HUES6 (cell line): ENCODE results near the gene C10orf120.

Experiments used
- H3K27ac ChIP-seq: 2 replicates; pipeline ENCODE4 v1.7.0; 2013; ENCODE audit warnings: low read depth, mild to moderate bottlenecking, low read length, inconsistent platforms
- H3K27me3 ChIP-seq: 2 replicates; pipeline ENCODE4 v1.6.1; 2013; ENCODE audit warnings: low read length; ENCODE audit not compliant: control insufficient read depth, insufficient read depth
- H3K36me3 ChIP-seq: 2 replicates; pipeline ENCODE4 v1.6.1; 2013; ENCODE audit warnings: low read length; ENCODE audit not compliant: control insufficient read depth, insufficient read depth
- H3K4me1 ChIP-seq: 2 replicates; pipeline ENCODE4 v1.6.1; 2013; ENCODE audit warnings: low read length; ENCODE audit not compliant: control insufficient read depth, insufficient read depth
- H3K4me3 ChIP-seq: 2 replicates; pipeline ENCODE4 v1.5.1; 2013; ENCODE audit warnings: low read depth, low read length
- H3K9ac ChIP-seq: one replicate; pipeline ENCODE4 v1.6.1; 2013; ENCODE audit warnings: mild to moderate bottlenecking, low read length
- H3K9me3 ChIP-seq: 2 replicates; pipeline ENCODE4 v1.6.1; 2013; ENCODE audit warnings: low read depth, low read length; ENCODE audit not compliant: control insufficient read depth, insufficient read depth

The C10orf120 gene

GRCh38 chr10:122674781-122675180 lies 24.9 kb downstream of the C10orf120 start:
- Histone ChIP-seq H3K4me1 (no peaks in the 10 kb centered on the region), H3K9ac (no peak overlapping the region), H3K36me3 (no peaks in the 10 kb centered on the region), H3K27ac (no peak overlapping the region), H3K4me3 (no peak overlapping the region), H3K9me3 (no peaks in the 10 kb centered on the region; the same call in 1 of the 2 replicates), H3K27me3 (peaks cover 14% of the 10 kb centered on the region)

DNA sequence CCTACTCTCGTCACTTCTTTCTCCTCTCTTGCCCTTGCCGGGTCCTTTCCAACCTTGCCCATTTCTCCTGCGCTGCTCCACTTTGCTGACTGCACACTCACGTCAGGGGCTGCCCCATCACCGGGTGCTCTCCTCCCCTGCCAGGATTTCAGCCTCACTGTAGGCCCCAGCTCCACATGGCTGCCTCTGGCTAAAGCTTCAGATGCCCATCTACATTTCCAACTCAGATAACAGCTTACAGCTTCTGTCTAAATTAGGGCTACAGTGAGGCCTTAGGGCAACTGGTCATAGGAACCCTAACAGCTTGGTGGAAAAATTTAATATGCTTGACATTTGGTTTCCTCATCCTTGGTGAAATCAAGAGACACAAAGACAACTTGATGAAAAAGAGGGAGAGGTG lies 25.9 kb downstream of the C10orf120 start:
- Histone ChIP-seq H3K4me1 (no peaks in the 10 kb centered on the region), H3K27me3 (peaks cover 10% of the 10 kb centered on the region), H3K9me3 (no peaks in the 10 kb centered on the region), H3K9ac (no peak overlapping the region), H3K36me3 (no peaks in the 10 kb centered on the region), H3K27ac (no peak overlapping the region), H3K4me3 (no peak overlapping the region)

GRCh38 chr10:122673269-122673668 lies 26.4 kb downstream of the C10orf120 start:
- Histone ChIP-seq H3K36me3 (no peaks in the 10 kb centered on the region), H3K27me3 (peaks cover 6% of the 10 kb centered on the region), H3K9ac (no peak overlapping the region), H3K4me1 (no peaks in the 10 kb centered on the region), H3K9me3 (no peaks in the 10 kb centered on the region), H3K27ac (no peak overlapping the region), H3K4me3 (no peak overlapping the region)

DNA sequence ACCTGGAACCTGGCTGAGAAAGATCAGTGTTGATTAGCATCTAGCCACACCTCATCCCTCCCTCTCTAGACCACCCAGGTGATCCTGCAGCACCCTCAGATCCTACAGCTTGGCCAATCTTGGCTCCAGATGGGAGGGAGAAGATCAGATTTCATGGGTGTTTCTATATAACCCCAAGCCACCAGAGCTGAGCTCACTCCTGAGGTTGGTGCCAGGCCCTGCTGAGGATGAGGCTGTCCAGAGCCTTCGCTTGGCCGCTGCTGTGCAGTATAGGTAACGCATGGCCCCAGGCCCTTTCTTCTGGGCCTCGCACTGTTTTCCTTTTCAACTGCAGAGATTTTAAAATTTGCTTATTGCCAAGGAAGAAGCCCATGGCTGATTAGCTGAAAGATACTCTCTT lies 27.0 kb downstream of the C10orf120 start:
- Histone ChIP-seq H3K27me3 (peaks cover 3% of the 10 kb centered on the region), H3K27ac (no peak overlapping the region)

DNA sequence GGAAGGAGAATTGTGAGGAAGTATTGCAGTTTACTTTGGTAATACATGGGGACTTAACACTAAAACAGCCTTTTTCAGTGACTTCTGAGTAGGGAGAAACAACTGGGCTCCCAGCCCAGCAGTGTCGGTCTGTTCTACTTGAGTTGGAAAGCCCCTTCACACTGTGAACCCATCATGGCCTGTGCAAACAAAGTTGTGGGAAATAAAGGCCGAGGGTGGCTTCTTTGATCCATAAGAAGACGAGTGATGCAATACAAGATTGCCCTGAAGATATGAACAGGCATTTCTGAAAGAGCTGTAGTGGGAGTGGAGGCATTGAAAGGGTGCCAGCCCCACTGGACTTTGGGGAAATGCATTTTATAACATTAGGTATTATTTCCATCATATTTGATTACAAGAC lies 28.3 kb downstream of the C10orf120 start:
- no peaks in the 10 kb centered on the region; the same call in 1 of the 2 replicates for H3K27me3 ChIP-seq
- H3K4me1 ChIP-seq: no peaks in the 10 kb centered on the region
- no peaks in the 10 kb centered on the region for H3K36me3 ChIP-seq
- no peak overlapping the region for H3K27ac ChIP-seq
- no peak overlapping the region for H3K9ac ChIP-seq
- no peak overlapping the region for H3K4me3 ChIP-seq
- H3K9me3 ChIP-seq: no peaks in the 10 kb centered on the region

More for the DNA sequence above, 27.0 kb downstream of the C10orf120 start:
- H3K4me1 ChIP-seq: no peaks in the 10 kb centered on the region
- H3K9me3 ChIP-seq: no peaks in the 10 kb centered on the region
- no peak overlapping the region for H3K9ac ChIP-seq
- no peaks in the 10 kb centered on the region for H3K36me3 ChIP-seq
- H3K4me3 ChIP-seq: no peak overlapping the region

DNA sequence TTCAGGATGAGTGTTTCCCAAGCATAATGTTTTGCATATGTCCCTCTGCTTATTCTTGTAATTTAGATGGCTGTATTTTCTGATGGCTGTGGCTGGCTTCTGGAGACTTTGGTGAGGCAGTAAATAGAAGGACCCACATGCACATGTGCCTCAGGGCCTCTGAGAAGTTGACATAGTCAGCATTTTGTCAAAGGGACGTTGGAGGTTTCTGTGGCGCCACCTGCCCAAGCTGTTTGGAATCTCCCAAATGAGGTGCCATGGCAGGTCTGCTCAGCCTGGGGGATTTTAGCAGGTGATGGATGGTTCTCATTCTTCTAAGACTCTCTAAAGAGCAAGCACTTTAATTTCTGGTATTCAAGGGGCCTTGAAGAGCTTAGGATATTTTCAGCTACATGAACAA lies 29.8 kb downstream of the C10orf120 start:
- H3K36me3 ChIP-seq: no peaks in the 10 kb centered on the region

GRCh38 chr10:122669045-122669444 lies 30.6 kb downstream of the C10orf120 start:
- Histone ChIP-seq H3K4me1 (no peaks in the 10 kb centered on the region), H3K4me3 (no peak overlapping the region), H3K27me3 (no peaks in the 10 kb centered on the region), H3K9me3 (no peaks in the 10 kb centered on the region), H3K36me3 (no peaks in the 10 kb centered on the region), H3K27ac (no peak overlapping the region), H3K9ac (no peak overlapping the region)

More for the DNA sequence above, 29.8 kb downstream of the C10orf120 start:
- H3K4me1 ChIP-seq: no peaks in the 10 kb centered on the region
- H3K4me3 ChIP-seq: no peak overlapping the region
- H3K27ac ChIP-seq: no peak overlapping the region
- H3K27me3 ChIP-seq: no peaks in the 10 kb centered on the region
- no peak overlapping the region for H3K9ac ChIP-seq
- no peaks in the 10 kb centered on the region for H3K9me3 ChIP-seq

- no peaks in the 10 kb centered on the region for H3K36me3 ChIP-seq
- no peak overlapping the region for H3K27ac ChIP-seq
- no peak overlapping the region for H3K9ac ChIP-seq
- H3K4me3 ChIP-seq: no peak overlapping the region
- no peaks in the 10 kb centered on the region for H3K9me3 ChIP-seq
- H3K27me3 ChIP-seq: no peaks in the 10 kb centered on the region
- no peaks in the 10 kb centered on the region for H3K4me1 ChIP-seq
These were observed 33.7 kb downstream of the C10orf120 start for GRCh38 chr10:122665946-122666345.

DNA sequence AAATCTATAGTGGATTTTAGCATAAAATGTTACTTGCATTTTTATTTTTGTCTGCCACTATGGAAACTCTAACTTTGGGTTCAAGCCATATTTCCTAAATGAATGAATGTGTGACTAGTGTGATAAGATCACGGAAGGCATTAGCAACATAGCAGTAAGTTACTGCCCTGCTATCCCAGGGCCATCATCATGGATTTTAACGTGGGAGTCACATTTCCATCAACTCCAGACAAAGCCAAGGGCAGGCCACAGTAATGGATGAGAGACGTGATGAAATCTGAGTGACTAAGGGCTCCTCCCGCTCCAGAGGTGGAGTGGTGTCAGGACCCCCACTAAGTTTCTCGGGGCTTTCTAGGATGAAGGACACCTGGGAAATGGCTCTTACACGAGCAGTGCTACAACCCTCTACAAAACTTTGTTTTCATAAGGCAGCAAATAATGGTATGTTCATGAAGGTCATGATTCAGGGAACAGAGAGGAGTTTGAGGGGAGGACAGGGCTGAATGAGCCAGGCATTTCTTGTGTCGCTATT lies 34.3 kb downstream of the C10orf120 start:
- H3K36me3 ChIP-seq: no peaks in the 10 kb centered on the region
- no peak overlapping the region for H3K9ac ChIP-seq
- H3K27me3 ChIP-seq: no peaks in the 10 kb centered on the region
- no peak overlapping the region for H3K27ac ChIP-seq
- H3K4me3 ChIP-seq: no peak overlapping the region
- H3K4me1 ChIP-seq: no peaks in the 10 kb centered on the region
- no peaks in the 10 kb centered on the region for H3K9me3 ChIP-seq

- no peaks in the 10 kb centered on the region for H3K36me3 ChIP-seq
- H3K9me3 ChIP-seq: no peaks in the 10 kb centered on the region
- H3K27ac ChIP-seq: no peak overlapping the region
- no peaks in the 10 kb centered on the region for H3K27me3 ChIP-seq
- no peak overlapping the region for H3K4me3 ChIP-seq
- no peak overlapping the region for H3K9ac ChIP-seq
- H3K4me1 ChIP-seq: no peaks in the 10 kb centered on the region
These were observed 35.1 kb downstream of the C10orf120 start for GRCh38 chr10:122664501-122664900.

DNA sequence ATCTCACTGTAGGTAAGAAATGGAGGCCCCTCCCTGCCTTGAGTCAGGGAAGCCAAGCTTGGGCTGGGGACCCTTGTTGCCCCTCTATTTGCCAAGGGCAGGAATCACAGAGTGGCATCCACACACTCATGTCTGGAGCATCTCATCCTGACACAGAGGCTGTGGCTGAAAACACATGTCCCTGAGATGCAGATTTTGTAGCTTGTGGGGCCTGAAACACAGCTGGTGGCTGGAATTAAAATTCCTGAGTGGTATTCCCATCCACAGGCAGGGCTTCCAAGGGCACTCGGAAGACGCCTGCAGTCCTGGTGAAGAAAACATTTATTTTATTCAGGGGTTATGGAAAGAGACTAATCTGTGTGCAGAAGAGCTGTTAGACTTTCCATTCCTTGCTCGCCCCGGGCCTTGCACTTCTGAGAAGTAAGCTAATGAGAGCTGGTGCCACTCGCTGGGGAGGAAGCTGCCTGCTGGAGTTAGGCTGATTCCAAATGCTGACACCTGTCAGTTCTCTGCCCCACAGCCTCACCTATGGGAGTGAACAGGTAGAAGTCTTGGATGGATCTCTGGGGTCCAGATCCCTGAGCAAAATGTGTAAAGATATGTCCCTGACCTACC lies 36.0 kb downstream of the C10orf120 start:
- Histone ChIP-seq H3K9me3 (no peaks in the 10 kb centered on the region), H3K4me3 (no peak overlapping the region), H3K36me3 (no peaks in the 10 kb centered on the region), H3K27me3 (no peaks in the 10 kb centered on the region), H3K27ac (no peak overlapping the region), H3K9ac (no peak overlapping the region), H3K4me1 (no peaks in the 10 kb centered on the region)
